ENCODE measurements around the gene DNAH17.

DNA sequence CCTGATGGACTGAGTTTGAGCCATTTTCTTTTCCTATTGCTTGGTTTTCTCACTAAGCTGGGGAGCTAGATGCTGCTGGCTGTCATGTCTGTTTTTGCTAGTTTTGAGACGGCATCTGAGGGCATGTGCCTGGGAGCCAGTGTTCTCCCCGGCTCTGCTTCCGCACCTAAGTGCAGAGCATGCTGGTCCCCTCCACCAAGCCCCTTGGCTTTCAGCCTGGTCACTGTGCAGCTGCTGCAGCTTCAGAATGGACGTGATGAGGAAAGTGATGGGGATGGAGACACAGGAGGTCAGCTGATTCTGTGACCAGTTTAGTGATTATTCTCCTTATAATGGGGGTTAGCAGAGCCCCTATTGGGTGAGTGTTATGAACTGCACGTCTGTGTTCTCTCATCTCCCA, 28.5 kb downstream of the DNAH17 start:
- TF ChIP-seq, protein P1, sequence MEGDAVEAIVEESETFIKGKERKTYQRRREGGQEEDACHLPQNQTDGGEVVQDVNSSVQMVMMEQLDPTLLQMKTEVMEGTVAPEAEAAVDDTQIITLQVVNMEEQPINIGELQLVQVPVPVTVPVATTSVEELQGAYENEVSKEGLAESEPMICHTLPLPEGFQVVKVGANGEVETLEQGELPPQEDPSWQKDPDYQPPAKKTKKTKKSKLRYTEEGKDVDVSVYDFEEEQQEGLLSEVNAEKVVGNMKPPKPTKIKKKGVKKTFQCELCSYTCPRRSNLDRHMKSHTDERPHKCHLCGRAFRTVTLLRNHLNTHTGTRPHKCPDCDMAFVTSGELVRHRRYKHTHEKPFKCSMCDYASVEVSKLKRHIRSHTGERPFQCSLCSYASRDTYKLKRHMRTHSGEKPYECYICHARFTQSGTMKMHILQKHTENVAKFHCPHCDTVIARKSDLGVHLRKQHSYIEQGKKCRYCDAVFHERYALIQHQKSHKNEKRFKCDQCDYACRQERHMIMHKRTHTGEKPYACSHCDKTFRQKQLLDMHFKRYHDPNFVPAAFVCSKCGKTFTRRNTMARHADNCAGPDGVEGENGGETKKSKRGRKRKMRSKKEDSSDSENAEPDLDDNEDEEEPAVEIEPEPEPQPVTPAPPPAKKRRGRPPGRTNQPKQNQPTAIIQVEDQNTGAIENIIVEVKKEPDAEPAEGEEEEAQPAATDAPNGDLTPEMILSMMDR (IDR thresholded peaks at IDR 0.05), result no peak
- TF ChIP-seq ZFX (IDR thresholded peaks at IDR 0.05; ENCODE audit: borderline replicate concordance), result no peak

Data from 22Rv1 (cell line).